ENCODE data around the gene SCN5A. TPM values are rescaled to one million over a fixed set of nuclear protein-coding genes. Genes with fewer than 3 reads are reported as not detected.
"Not testable (repeated sequence)": the region's sequence is repeated elsewhere in the genome, so short reads cannot be mapped to it uniquely, and the experiment has no call there.

Gene SCN5A
- total RNA-seq, 1 experiment from 2014 or later: 4.7 TPM

- TF ChIP-seq EZH2 (IDR thresholded peaks at IDR 0.05; ENCODE audit: low read depth) (no peak), CTCF (conservative IDR thresholded peaks at IDR 0.05) (no peak)
Measured at GRCh38 chr3:38573111-38573510, 76.4 kb downstream of the SCN5A start.

GRCh38 chr3:38567498-38567897, 82.0 kb downstream of the SCN5A start:
- Histone ChIP-seq H3K27ac (no peak overlapping the region), H3K27me3 (ENCODE audit: insufficient read depth, low read depth) (peaks cover 7% of the 10 kb centered on the region), H3K4me3 (no peak overlapping the region), H3K9me3 (ENCODE audit: insufficient read depth, low read depth) (no peaks in the 10 kb centered on the region), H3K9me2 (ENCODE audit: insufficient read depth) (no peaks in the 10 kb centered on the region), H3K36me3 (ENCODE audit: low read depth) (no peaks in the 10 kb centered on the region), H3K4me2 (no peak overlapping the region), H4K20me1 (ENCODE audit: insufficient read depth) (no peaks in the 10 kb centered on the region), H3F3A (ENCODE audit: insufficient read depth, low read depth) (no peaks in the 10 kb centered on the region), H2AFZ (no peak overlapping the region), H3K4me1 (replicated peaks; ENCODE audit: insufficient read depth) (no peaks in the 10 kb centered on the region), H3K79me2 (ENCODE audit: low read depth) (no peaks in the 10 kb centered on the region)
- TF ChIP-seq EZH2 (IDR thresholded peaks at IDR 0.05; ENCODE audit: low read depth) (no peak), CTCF (conservative IDR thresholded peaks at IDR 0.05) (no peak)
- BruUV-seq (replicated peaks): no TSS peak
- POLR2A ChIA-PET (ENCODE audit: unreplicated experiment): no interaction called here
- no peak for DNase-seq
- intact Hi-C loops (cut with micrococcal nuclease; ENCODE audit: unreplicated experiment): no loop called here
- CTCF ChIA-PET: no interaction called here

More at GRCh38 chr3:38573111-38573510, 76.4 kb downstream of the SCN5A start:
- H3K9me3 ChIP-seq (ENCODE audit: insufficient read depth, low read depth): no peaks in the 10 kb centered on the region
- DNase-seq: no peak
- no peaks in the 10 kb centered on the region for H3K9me2 ChIP-seq (ENCODE audit: insufficient read depth)
- H3K4me3 ChIP-seq: no peak overlapping the region
- no peaks in the 10 kb centered on the region for H4K20me1 ChIP-seq (ENCODE audit: insufficient read depth)
- no peaks in the 10 kb centered on the region for H3K36me3 ChIP-seq (ENCODE audit: low read depth)
- BruUV-seq (replicated peaks): no TSS peak
- no peak overlapping the region for H2AFZ ChIP-seq
- ChIA-PET CTCF (no interaction called here), POLR2A (ENCODE audit: unreplicated experiment) (no interaction called here)
- H3K4me1 ChIP-seq (replicated peaks; ENCODE audit: insufficient read depth): no peaks in the 10 kb centered on the region
- intact Hi-C loops (cut with micrococcal nuclease; ENCODE audit: unreplicated experiment): no loop called here
- no peaks in the 10 kb centered on the region for H3K79me2 ChIP-seq (ENCODE audit: low read depth)
- no peaks in the 10 kb centered on the region for H3F3A ChIP-seq (ENCODE audit: insufficient read depth, low read depth)
- H3K27me3 ChIP-seq (ENCODE audit: insufficient read depth, low read depth): peaks cover 19% of the 10 kb centered on the region
- no peak overlapping the region for H3K27ac ChIP-seq
- H3K4me2 ChIP-seq: no peak overlapping the region

GRCh38 chr3:38566794-38567193, 82.7 kb downstream of the SCN5A start:
- H4K20me1 ChIP-seq (ENCODE audit: insufficient read depth); H3K27me3 ChIP-seq (ENCODE audit: insufficient read depth, low read depth); CTCF ChIA-PET; H3K79me2 ChIP-seq (ENCODE audit: low read depth); H3K4me3 ChIP-seq; H3K9me3 ChIP-seq (ENCODE audit: insufficient read depth, low read depth); POLR2A ChIA-PET (ENCODE audit: unreplicated experiment); H3K4me2 ChIP-seq; H3K27ac ChIP-seq; DNase-seq; H3F3A ChIP-seq (ENCODE audit: insufficient read depth, low read depth); H3K4me1 ChIP-seq (replicated peaks; ENCODE audit: insufficient read depth); H2AFZ ChIP-seq; H3K36me3 ChIP-seq (ENCODE audit: low read depth); H3K9me2 ChIP-seq (ENCODE audit: insufficient read depth); BruUV-seq (replicated peaks); intact Hi-C loops (cut with micrococcal nuclease; ENCODE audit: unreplicated experiment): not testable (repeated sequence)

GRCh38 chr3:38566215-38566528, 83.3 kb downstream of the SCN5A start:
- Histone ChIP-seq H3F3A (ENCODE audit: insufficient read depth, low read depth) (no peaks in the 10 kb centered on the region), H3K36me3 (ENCODE audit: low read depth) (no peaks in the 10 kb centered on the region), H3K27me3 (ENCODE audit: insufficient read depth, low read depth) (peaks cover 7% of the 10 kb centered on the region), H3K9me3 (ENCODE audit: insufficient read depth, low read depth) (no peaks in the 10 kb centered on the region), H3K9me2 (ENCODE audit: insufficient read depth) (no peaks in the 10 kb centered on the region), H3K4me1 (replicated peaks; ENCODE audit: insufficient read depth) (no peaks in the 10 kb centered on the region), H3K4me3 (no peak overlapping the region), H3K27ac (no peak overlapping the region), H2AFZ (no peak overlapping the region), H3K79me2 (ENCODE audit: low read depth) (no peaks in the 10 kb centered on the region), H4K20me1 (ENCODE audit: insufficient read depth) (no peaks in the 10 kb centered on the region), H3K4me2 (no peak overlapping the region)
- no peak for TF ChIP-seq CTCF (conservative IDR thresholded peaks at IDR 0.05)
- no peak for TF ChIP-seq EZH2 (IDR thresholded peaks at IDR 0.05; ENCODE audit: low read depth)
- intact Hi-C loops (cut with micrococcal nuclease; ENCODE audit: unreplicated experiment): no loop called here
- ChIA-PET CTCF (no interaction called here), POLR2A (ENCODE audit: unreplicated experiment) (no interaction called here)
- no peak for DNase-seq
- no TSS peak for BruUV-seq (replicated peaks)

Data from PC-9 (cell line).